GM19035 (cell line): Measurements from ENCODE around the gene DMD.
A peak's percentile ranks its signal among the peaks of the same experiment; 100 is the strongest.

Source experiments
- ATAC-seq: cut with Tn5 transposase; IDR thresholded peaks from one replicate; pipeline ENCODE4 v1.9.1; 2021; ENCODE audit not compliant: unreplicated experiment

Gene DMD

DNA sequence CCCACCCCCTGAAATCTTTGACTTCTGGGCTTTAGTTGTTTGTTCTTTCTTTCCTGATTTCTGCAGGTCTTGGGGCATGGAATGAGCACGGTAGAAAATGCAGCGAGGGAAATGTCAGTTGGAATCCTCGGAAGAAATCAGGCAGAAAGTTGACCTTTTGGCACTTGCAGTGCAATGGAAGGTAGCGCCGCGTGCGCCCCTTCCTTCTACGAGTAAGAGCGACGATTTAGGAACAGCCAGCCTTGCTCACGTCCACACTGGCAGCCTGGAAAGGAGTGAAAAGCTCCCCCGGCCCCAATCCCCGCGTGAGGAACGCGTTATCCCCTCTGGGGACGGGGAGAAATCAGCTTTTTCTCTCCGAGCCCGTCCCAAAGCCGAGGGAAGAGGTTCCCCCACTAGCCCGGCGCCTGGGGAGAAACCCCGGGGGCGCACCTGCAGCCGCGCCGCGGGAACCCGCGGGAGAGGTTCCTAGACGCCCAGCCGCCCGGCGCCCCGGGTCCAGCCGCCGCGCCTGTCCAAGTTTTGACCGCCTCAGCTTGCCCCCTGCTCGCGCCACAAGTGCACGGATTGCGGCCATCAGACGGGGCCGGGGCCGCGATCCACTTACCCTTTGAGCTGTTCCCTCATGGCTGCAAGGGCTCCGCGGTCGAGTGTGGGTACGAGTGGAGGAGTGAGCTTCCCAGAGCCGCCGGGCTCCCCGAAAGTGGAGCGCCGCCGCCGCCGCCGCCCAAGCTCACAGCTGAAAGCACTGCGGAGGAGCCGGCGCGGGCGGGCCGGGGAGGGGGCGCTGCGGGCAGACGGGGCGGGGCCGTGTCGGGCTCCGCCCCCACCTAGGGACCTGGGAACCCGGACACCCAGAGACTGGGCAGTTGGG, 1944.9 kb downstream of the DMD start:
- peak; percentile 96 for ATAC-seq

GRCh38 chrX:31265383-31265782, 1946.0 kb downstream of the DMD start:
- no peak for ATAC-seq

DNA sequence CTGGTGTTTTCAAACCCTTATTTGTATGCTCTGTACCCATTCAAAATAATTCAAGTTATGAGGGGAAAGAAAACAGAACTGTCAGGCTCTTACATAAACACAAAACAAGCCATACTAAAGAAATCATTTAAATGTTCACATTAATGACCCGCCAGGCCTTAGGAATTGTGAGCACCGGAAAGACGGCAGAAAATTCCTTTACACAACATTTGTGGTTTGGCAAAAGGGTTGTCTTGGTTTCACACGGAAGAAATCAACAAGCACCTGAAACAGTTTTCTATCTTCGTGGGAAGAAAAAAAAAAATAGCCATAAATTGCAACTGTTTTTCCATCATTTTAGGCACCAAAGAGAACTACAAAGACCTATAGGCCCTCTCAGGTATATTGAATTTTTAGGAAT, 1951.0 kb downstream of the DMD start:
- ATAC-seq = no peak

DNA sequence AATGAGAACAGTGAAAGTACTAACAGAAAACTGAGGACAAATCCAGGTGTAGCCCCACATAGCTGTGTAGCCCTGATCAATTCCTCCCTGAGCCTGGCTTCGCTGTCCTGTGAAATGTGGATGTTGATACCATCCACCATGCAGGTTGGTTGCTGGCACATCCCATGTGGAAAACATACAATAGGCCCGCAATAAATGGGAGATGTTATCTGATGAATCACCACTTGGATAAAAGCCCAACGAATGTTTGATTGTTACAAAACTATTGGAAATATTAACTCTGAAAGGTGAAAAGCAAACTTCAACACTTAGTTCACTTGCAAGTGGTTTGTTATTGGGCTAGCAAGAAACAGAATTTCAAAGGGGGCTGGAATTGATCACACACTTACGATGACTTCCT, 1953.2 kb downstream of the DMD start:
- ATAC-seq = no peak

- ATAC-seq = no peak
These were observed 1955.9 kb downstream of the DMD start for GRCh38 chrX:31255310-31256033.

GRCh38 chrX:31252133-31252532, 1959.2 kb downstream of the DMD start:
- no peak for ATAC-seq

DNA sequence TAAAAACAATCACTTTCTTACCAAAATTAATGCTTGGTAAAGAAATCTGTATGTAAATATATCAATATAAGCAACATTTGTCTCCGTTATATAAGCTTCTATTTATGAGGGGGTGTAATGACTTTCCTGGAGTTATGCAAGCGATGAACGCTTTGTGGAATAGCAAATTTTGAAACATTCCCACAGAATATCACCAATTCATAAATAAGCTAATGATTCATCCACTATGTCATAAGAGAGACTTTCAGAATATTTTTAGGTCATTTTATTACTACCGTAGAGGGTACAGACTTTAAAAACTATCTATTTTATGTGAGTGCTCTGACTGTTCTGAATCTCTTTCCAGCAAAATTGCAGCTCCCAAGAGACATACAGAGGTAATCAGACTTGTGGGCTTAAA, 1960.0 kb downstream of the DMD start:
- ATAC-seq = no peak

DNA sequence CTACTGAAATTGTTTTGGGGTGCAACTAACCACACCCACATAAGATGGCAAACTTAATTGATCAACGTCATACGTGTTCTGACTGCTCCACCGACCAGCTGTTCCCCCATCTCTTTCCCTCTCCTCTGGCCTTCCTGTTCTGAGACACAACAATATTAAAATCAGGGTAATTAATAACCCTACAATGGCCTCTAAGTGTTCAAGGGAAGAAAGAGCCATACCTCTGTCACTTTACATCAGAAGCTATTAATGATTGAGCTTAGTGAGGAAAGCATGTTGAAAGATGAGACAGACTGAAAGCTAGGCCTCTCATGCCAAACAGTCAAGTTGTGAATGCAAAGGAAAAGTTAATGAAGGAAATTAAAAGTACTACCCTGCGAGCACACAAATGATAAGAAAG, 1965.6 kb downstream of the DMD start:
- ATAC-seq = no peak

- no peak for ATAC-seq
These were observed 1967.5 kb downstream of the DMD start for GRCh38 chrX:31243804-31244203.

DNA sequence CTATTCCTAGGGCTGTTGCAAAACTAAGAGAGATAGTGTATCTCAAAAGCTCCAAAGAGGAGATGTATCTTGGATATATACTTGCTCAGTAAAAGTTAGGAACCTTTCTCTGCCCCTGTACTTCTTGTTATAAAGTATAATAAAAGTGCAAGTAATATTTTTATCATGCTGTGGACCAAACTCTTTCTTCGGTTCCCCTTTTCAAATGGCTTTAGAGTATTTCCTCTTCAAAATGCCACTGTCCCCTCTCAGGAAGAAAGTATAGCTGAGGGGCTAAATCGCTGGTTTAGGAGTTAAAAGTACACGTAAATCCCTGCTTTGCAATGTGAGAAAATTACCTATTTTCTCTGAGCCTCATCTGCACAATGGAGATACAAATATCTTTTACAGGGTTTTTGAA, 1970.4 kb downstream of the DMD start:
- ATAC-seq = no peak

DNA sequence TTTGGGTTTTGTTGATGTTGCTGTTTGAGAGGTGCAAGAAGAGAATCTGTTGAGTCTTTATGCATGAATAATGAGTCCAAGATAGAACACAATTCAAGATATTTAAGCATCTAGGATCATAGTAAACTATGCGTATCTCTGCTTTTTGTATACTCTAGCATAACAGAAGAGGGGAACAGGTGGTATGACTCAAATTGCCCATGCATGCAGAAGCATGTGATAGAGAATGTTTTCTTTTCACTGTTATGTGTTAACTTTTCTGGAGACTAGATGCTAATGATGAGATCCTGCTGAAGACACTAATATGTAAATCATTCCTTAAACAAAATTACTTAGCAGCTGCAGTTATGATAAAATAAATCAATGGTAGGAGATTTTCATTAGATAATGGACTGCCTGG, 1974.2 kb downstream of the DMD start:
- ATAC-seq = peak; percentile 60

DNA sequence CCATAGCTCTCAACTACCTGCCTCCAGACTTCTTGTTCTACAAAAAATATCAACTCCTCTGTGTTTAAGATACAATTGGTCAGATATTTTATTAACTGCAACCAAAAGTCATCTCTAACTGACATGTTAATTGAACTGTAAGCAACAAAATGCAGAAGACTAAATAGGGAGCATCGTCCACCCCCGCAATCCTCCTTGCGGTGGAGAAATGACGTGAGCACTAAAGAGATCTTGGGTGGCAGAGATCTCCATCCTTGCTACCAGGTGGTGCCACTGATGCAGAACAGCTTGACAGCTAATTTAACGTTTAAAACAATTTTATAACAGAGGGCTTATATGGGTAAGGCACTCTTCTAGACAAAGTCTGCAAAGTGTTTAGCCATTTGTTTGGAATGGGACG, 1975.1 kb downstream of the DMD start:
- no peak for ATAC-seq

DNA sequence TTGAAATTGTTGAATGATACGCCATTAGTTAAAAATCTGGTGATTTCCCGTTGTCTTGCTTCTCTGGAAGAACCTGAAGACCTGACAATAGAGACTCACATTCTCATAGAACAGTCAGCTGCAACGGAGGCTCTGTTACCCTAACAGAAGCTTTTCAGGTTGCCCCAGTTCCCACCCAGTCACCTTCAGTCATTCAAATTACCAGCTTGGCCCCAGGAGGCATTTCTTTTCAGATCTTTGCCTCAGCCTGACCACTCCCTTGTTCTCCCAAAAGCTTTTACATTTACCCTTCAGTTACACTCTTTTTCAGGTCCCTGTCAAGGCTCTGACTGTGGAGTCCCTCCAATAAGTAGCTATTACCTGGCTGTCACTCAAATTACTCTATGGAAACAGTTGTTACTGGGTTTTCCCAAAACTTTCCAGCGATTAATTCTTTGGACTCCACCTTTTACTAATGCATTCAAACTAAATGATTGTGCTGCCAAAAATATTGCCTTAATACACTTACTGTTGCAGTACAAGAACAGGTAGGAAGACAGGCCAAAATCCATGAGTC, 1977.3 kb downstream of the DMD start:
- no peak for ATAC-seq

GRCh38 chrX:31232506-31232905, 1978.8 kb downstream of the DMD start:
- ATAC-seq = no peak

GRCh38 chrX:31228909-31229308, 1982.4 kb downstream of the DMD start:
- ATAC-seq = peak; percentile 87

GRCh38 chrX:31228415-31228832, 1982.9 kb downstream of the DMD start:
- ATAC-seq = peak; percentile 18

GRCh38 chrX:31227250-31227649, 1984.1 kb downstream of the DMD start:
- ATAC-seq = no peak

DNA sequence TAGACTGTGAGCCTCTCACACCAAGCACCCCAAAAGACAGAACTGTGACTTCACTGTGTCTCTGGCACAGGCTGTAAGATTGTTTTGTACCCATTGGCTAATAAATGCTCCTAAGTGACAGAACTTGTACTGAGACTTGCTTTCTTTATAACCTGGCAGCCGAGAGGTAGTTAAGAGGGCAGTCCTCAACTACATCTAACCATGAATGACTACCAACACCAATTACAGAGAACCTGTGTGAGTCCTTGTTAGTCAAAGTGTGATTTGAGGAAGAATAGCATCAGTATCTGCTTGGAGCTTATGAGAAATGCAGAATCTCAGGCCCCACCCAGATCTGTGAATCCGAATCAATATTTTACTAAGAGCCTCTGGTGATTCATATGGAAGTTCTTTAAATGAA, 1985.5 kb downstream of the DMD start:
- no peak for ATAC-seq

DNA sequence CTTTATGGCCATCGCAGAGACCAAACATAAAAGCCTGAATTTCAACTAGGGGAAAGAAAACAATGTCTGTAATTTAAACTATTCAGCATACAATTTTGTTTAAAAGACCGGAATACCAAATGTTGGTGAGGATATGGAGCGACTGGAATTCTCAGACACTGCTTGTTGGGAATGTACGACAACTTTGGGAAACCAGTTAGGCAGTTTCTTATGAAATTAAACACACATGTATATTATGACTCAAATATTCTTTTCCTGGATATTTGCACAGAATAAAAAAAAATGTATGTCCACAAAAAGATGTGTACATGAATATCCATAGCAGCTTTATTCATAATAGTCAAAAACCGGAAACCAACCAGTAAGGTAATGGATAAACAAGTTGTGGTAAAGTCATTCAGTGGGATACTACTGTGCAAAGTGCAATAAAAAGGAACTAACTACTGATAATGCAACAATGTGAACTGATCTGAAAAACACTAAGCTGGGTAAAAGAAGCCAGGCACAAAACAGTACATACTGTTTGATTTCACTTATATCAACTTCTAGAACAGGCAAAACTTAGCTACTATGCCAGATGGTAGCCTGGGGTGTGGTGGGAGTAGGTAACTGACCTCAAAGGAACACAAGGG, 1986.9 kb downstream of the DMD start:
- ATAC-seq = no peak

- peak; percentile 88 for ATAC-seq
These were observed 1987.5 kb downstream of the DMD start for GRCh38 chrX:31223817-31224216.

DNA sequence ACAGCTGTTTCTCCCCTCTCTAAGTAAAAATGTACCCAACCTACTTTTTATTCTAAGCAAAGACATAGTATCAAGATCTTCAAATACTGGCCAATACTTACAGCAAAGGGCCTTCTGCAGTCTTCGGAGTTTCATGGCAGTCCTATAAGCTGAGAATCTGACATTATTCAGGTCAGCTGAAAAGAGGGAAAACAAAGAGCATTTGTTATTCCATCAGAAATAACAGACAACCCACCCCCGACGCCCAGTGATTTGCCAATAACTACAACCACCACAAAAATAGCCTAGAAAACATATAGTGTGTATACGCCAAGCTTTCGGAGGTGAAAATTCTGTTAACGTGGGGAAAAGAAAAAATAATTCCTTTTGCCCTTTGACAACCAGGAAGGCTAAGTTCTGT, 1988.4 kb downstream of the DMD start:
- no peak for ATAC-seq

DNA sequence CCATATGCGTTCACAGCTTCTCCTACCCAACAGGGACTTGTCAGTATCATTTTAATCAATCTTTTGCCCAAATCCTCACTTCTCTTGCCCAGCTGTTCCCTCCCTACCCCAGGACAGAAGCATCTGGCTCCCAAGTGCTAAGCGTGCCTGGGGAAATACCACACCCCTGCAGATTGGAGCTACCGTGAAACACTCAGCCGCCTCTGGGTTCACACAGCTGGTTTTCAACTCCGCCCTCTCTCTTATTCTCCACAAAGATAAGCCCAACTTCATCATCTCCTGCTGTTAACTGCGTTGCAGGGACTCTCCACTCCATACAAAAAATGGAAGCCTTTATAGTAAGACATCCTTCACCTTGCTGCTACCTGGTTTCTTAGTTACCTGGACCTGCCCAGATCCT, 1992.2 kb downstream of the DMD start:
- no peak for ATAC-seq
